Muscle layer of duodenum (tissue), 2 donors: ENCODE data around the gene CCDC88C.

Experiments
- H3K27ac ChIP-seq: one replicate; pipeline ENCODE4 v1.7.0; 2013; ENCODE audit warnings: mild to moderate bottlenecking, low read length
- H3K27me3 ChIP-seq: one replicate; pipeline ENCODE4 v1.7.0; 2013; ENCODE audit warnings: low read depth, mild to moderate bottlenecking, control low read depth, low read length
- H3K36me3 ChIP-seq, 2 donors: one replicate each; pipeline ENCODE4 v1.7.0; 2013; ENCODE audit warnings: low read length in 2 of 2, control low read depth in 1 of 2, mild to moderate bottlenecking in 1 of 2; ENCODE audit not compliant: insufficient read depth in 2 of 2, control insufficient read depth in 1 of 2
- H3K4me1 ChIP-seq, 2 donors: one replicate each; pipeline ENCODE4 v1.7.0; 2013; ENCODE audit warnings: low read length in 2 of 2, mild to moderate bottlenecking in 2 of 2, control low read depth in 1 of 2, moderate library complexity in 1 of 2; ENCODE audit not compliant: insufficient read depth in 2 of 2, control insufficient read depth in 1 of 2
- H3K4me3 ChIP-seq, 2 donors: one replicate each; pipeline ENCODE4 v1.7.0; 2013; ENCODE audit warnings: low read length in 2 of 2, low read depth in 1 of 2, mild to moderate bottlenecking in 1 of 2
- H3K9me3 ChIP-seq, 2 donors: one replicate each; pipeline ENCODE4 v1.7.0; 2013; ENCODE audit warnings: low read length in 2 of 2, control low read depth in 1 of 2, mild to moderate bottlenecking in 1 of 2; ENCODE audit not compliant: control insufficient read depth in 1 of 2
- donor health status: healthy.

Gene CCDC88C

GRCh38 chr14:91365552-91365951 is 52.1 kb downstream of the CCDC88C start:
- Histone ChIP-seq H3K4me1 (peaks cover 0 to 5% of the 10 kb centered on the region in 2 donors), H3K9me3 (no peaks in the 10 kb centered on the region), H3K4me3 (no peak overlapping the region), H3K27me3 (no peaks in the 10 kb centered on the region), H3K36me3 (no peaks in the 10 kb centered on the region), H3K27ac (no peak overlapping the region)

GRCh38 chr14:91364524-91365270 is 52.9 kb downstream of the CCDC88C start:
- Histone ChIP-seq H3K36me3 (no peaks in the 10 kb centered on the region), H3K27ac (peak overlapping the region; percentile 21), H3K9me3 (no peaks in the 10 kb centered on the region), H3K27me3 (no peaks in the 10 kb centered on the region), H3K4me1 (no peaks in the 10 kb centered on the region), H3K4me3 (no peak overlapping the region)

- H3K27ac ChIP-seq, result no peak overlapping the region
- H3K9me3 ChIP-seq, result no peaks in the 10 kb centered on the region
- H3K36me3 ChIP-seq, result no peaks in the 10 kb centered on the region
- H3K27me3 ChIP-seq, result no peaks in the 10 kb centered on the region
- no peak overlapping the region for H3K4me3 ChIP-seq
- H3K4me1 ChIP-seq, result no peaks in the 10 kb centered on the region
These were observed 53.7 kb downstream of the CCDC88C start for GRCh38 chr14:91363776-91364523.

DNA sequence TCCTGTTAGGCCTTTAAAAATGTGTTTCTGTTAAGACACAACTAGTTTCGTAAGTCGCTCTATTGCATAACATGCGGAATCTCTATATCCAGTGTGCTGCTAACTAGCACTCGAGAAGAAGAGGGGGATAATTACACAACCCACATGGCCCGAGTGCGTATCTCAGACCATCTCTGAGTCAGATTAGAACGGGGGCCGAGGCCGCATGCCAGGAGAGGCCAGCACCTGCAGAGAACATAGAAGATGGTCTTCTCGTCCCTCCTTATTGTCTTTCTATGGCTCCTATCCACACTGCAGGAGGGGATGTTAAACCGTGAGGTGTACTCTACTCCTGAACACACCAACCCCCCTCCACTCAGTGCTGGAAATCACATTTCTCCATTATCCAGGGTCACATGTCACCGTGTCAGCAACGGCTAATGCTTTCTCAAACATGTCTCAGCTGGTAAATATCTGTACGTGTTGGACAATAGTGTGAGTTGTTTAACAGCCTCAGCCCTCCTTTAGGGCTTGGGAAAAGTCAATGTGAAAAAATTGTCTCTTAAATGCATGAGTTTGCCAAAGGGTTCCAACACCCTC is 56.3 kb downstream of the CCDC88C start:
- H3K4me1 ChIP-seq, result no peaks in the 10 kb centered on the region
- H3K9me3 ChIP-seq, result no peaks in the 10 kb centered on the region
- no peak overlapping the region for H3K27ac ChIP-seq
- H3K27me3 ChIP-seq, result no peaks in the 10 kb centered on the region
- H3K36me3 ChIP-seq, result no peaks in the 10 kb centered on the region
- no peak overlapping the region for H3K4me3 ChIP-seq

- H3K36me3 ChIP-seq, result no peaks in the 10 kb centered on the region
- H3K9me3 ChIP-seq, result no peaks in the 10 kb centered on the region
- H3K4me3 ChIP-seq, result no peak overlapping the region
- no peaks in the 10 kb centered on the region for H3K4me1 ChIP-seq
- H3K27ac ChIP-seq, result no peak overlapping the region
- H3K27me3 ChIP-seq, result no peaks in the 10 kb centered on the region
These were observed 57.0 kb downstream of the CCDC88C start for GRCh38 chr14:91360490-91361232.

DNA sequence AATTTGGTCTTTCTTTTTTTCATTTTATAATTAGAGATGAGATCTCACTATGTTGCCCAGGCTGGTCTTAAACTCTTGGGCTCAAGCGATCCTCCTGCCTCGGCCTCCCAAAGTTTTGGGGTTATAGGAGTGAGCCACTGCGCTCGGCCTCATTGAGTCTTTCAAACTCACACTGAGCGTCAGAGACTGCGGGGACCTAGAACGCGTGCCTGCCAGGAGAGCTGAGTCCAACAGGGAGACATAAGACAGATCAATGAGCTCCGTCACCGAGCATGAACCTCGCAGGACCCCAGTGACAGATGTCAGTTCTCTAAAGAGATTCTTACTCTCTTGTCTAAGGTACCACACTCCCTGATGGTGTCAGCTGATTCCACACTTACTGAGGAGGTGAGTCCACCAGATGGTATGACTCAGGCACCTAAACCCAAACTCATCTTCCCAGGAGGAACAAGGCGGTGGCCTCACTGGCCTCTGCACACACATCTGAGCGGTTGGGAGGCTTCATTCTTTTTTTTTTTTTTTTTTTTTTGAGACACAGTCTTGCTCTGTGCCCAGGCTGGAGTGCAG is 58.9 kb downstream of the CCDC88C start:
- no peak overlapping the region for H3K27ac ChIP-seq
- H3K36me3 ChIP-seq, result no peaks in the 10 kb centered on the region
- H3K27me3 ChIP-seq, result no peaks in the 10 kb centered on the region
- H3K4me3 ChIP-seq, result no peak overlapping the region
- no peaks in the 10 kb centered on the region for H3K9me3 ChIP-seq
- H3K4me1 ChIP-seq, result no peaks in the 10 kb centered on the region

DNA sequence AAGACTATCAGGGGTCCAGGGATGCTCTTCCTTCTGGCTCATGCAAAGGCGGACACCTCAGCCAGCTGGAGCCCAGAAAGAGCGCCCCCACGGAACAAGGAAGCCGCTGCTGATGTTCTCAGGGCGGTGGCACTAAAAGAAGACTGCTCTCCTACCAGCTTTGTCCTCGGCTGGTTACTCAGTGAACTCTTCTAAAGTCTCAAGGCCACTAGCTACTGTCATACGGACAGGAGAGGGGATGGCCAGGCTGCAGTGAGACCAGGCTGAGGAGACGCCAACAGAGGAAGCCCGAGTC is 59.6 kb downstream of the CCDC88C start:
- no peak overlapping the region for H3K4me3 ChIP-seq
- peaks cover 0 to 5% of the 10 kb centered on the region in 2 donors for H3K4me1 ChIP-seq
- H3K27ac ChIP-seq, result no peak overlapping the region
- H3K36me3 ChIP-seq, result no peaks in the 10 kb centered on the region
- H3K9me3 ChIP-seq, result no peaks in the 10 kb centered on the region
- no peaks in the 10 kb centered on the region for H3K27me3 ChIP-seq

DNA sequence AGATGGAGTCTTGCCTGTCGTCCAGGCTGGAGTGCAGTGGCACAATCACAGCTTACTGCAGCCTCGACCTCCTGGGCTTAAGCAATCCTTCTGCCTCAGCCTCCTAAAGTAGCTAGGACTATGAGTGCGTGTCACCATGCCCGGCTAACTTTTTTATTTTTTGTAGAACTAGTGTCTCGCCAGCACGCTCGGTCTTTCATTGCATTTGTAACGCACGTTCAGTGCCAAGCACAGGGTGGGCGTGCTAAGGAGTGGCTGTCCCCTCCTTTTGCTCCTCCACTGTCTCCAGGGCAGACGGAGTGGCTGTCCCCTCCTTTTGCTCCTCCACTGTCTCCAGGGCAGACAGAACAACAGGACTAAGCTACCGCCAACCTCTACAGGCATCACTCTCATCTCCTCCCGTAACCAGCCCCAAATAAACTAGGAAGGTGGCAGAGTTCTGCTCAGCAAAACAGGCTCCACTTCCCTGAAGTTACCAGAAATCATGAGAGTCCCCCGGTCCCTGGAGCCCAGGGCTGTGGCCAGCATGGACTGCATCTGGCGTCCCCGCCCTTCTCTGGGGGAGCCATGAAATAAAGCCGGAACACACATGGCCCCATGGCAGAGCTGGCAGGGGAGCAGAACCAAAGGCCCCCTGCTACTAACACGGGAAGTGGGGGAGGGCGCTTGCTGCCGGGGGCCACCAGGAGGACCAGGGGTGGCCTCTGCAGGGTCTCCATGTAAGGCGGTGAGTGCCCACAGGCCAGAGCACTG is 60.2 kb downstream of the CCDC88C start:
- Histone ChIP-seq H3K4me1 (peaks cover 5 to 10% of the 10 kb centered on the region in 2 donors), H3K36me3 (no peaks in the 10 kb centered on the region), H3K27ac (no peak overlapping the region), H3K27me3 (no peaks in the 10 kb centered on the region), H3K9me3 (no peaks in the 10 kb centered on the region), H3K4me3 (no peak overlapping the region)

DNA sequence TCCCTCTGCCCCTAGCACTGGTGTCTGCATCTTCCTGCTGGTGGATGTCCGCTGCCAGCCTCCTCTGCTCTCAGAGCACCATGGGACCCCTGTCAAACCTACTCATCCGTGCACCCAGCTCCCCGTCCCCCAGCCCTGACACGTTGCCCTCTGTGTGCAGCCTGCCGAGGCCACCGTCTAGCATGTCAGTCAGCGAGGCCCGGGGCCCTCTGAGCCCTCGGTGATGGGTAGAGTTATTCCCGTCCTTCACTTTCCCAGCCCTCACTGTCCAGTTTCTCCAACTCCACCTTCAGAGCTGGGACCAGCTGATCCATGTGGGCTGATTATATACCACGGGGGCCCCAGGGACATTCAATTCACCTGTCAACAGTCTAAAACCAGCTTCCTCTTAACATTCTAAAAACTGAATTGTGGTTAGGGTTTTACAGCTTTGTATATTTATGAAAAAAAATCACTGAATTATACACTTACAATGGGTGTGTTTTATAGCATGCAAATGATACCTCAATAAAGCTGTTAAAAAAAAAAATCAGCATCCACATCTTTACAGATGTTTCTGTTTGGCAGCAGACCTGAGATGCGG is 61.3 kb downstream of the CCDC88C start:
- no peaks in the 10 kb centered on the region for H3K36me3 ChIP-seq
- no peak overlapping the region for H3K27ac ChIP-seq
- H3K4me1 ChIP-seq, result peaks cover 8 to 18% of the 10 kb centered on the region in 2 donors
- H3K27me3 ChIP-seq, result no peaks in the 10 kb centered on the region
- no peak overlapping the region for H3K4me3 ChIP-seq
- H3K9me3 ChIP-seq, result no peaks in the 10 kb centered on the region

DNA sequence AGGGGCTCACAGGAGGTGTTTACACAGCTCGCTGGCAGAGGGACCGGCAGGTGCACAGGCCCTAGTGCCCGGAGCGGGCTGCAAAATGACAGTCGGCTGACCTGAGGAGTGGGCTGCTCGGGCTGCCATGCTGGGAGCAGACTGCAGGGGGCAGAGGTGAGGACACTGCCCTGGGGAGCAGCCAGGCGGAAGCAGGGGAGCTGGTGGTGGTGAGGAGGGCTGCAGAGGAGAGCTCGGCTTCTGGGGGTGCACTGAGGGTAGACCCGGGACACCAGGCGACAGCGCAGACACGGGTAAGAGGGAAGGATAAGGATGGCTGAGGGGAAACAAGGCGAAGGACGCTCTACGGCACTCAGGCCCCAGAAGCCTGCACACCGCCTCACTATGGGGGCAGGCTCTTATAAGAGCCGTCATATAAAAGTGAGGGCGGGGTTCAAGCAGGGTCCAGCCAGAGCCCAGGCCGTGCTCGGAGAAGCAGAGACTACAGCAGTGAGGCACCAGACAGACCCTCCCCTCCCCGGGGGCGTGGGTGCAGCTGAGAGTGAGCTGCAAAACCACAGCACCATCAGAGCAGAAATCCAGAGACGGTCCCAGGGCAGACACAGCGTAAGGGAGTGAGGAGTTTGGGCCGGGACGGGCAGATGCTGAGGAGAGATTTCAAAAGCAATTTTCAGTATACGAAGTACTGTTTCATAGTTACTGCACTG is 62.5 kb downstream of the CCDC88C start:
- Histone ChIP-seq H3K36me3 (no peaks in the 10 kb centered on the region), H3K27me3 (no peaks in the 10 kb centered on the region), H3K27ac (no peak overlapping the region), H3K9me3 (no peaks in the 10 kb centered on the region), H3K4me3 (no peak overlapping the region), H3K4me1 (peaks cover 8 to 18% of the 10 kb centered on the region in 2 donors)
